GM18505 (cell line): ENCODE measurements around the gene REC8.

Source experiments
- ATAC-seq: cut with Tn5 transposase; IDR thresholded peaks from one replicate; pipeline ENCODE4 v1.9.1; 2021; ENCODE audit not compliant: unreplicated experiment
- POLR2A ChIP-seq: IDR thresholded peaks from 4 replicates; pipeline ENCODE4 v1.6.1; 2011; ENCODE audit warnings: borderline replicate concordance; ENCODE audit not compliant: insufficient read depth, insufficient read length; ENCODE audit errors: extremely low read depth

The REC8 gene

DNA sequence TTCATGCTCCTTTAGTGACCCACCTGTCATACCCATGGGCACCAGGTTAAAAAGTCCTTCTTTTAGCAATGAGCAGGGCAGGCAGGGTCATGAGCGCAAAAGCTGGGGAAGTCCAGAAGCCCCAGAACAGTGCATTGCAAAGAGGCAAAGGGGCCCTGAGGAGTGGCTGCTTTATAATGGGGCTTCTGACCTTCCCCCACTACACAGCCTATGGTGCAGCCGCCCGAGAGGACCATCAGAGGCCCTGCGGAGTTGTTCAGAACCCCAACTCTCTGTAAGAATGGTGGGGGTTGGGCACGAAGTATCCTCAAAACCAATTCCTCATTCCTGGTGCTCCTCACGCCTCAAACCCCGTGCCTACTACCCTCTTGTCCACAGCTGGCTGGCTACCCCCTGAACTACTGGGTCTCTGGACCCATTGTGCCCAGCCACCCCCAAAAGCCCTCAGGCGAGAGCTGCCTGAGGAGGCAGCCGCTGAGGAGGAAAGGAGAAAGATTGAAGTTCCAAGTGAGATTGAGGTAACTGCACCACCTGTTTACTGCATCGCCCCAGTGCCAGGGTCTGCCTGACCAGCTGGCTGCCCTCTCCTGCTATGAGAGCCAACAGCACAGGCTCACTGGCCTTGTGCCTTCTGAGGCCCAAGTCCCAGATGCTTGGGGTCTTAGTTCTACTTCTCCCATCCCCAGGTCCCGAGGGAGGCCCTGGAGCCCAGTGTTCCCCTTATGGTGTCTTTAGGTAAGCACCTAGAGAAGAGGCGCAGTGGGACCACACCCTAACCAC lies 6.7 kb downstream of the REC8 start:
- TF ChIP-seq POLR2A, result no peak
- ATAC-seq, result no peak

DNA sequence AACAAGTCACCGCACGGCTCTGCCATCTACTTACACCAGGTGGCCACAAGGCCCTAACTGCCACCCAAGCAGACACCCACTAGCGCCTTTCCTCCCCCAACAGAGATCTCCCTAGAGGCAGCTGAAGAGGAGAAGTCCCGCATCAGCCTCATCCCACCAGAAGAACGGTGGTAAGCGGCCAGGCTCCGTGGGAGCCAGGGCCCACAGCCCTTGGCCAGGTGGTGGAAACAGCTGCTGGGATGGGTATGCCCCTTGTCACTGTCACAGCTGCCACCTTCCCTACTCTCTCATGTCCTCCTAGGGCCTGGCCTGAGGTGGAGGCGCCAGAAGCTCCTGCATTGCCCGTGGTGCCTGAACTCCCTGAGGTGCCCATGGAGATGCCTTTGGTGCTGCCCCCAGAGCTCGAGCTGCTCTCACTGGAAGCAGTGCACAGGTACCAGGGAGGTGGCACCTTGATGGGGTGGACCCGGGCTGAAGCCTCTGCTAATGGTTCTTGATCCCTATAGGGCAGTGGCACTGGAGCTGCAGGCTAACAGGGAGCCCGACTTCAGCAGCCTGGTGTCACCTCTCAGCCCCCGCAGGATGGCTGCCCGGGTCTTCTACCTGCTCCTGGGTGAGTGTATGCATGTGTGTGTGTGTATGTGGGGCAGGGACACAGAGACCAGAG lies 7.5 kb downstream of the REC8 start:
- ATAC-seq, result no peak
- no peak for TF ChIP-seq POLR2A

DNA sequence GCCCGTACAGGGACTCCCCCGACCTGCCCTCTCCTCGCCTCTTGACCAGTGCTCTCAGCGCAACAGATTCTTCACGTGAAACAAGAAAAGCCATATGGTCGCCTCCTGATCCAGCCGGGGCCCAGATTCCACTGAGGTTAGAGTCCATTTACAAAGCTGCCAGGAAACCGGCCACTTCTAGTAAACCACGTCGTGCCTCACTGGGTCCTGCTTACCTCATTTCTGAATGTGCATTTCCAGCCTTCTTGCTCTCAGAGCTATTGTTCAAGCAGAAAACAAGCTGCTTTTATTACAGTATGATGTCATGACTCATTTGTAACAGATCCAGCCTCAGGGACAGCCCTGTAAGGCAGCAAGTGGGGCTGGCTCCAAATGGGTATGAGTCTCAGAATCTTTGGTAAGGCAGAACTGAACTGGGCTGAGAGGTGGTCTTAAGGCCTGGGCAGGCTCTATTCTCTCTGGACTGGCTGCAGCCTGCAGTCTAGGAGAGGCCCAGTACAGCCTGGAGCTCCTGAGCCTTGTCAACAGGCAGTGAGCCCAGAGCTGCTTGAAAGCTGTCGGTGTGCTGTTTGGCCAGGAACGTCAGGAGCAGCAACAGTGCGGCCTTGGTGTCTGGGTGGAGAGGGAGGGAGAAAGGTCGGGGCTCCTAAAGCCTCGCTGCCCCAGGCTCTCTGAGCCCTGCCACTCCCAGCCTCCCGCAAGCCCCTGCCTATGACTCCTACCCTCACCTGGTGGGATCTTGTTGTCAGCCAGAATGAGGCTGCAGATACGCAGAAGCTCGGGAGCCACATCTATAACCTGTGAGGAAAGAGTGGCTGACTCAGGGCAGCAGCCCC lies 8.3 kb downstream of the REC8 start:
- no peak for TF ChIP-seq POLR2A
- ATAC-seq, result no peak

DNA sequence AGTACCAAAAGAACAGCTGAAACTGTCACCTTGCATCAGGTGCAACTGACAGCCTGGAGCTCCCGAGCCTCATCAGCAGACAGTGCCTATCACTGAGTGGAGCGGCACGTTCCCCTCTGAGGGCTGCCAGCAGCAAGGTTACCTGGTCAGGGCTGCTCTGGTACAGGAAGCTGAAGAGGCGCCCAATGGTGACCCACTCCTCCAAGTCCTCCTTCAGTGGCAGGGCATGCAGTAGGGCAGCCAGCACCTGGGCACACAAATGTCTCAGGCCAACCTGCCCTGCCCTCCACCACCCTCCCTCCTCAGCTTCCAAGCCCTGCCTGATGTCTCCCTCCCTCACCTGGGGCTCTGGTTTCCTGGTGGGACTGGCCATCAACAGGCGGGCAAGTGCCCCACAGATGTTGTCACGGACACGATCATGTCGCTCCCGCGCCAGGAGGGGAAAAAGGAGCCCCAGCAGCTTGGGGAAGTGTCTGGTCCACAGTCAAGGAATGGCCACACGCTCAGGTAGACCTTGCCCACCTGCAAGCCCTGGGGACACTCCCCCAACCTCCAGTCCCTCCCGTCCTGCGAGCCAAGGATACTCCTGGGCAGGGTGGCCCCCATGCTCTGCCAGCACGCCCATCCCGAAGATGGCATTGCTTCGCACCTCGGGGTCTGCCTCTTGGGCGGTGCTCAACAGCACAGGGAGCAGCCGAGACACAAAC lies 9.6 kb downstream of the REC8 start:
- peak; percentile 44 for TF ChIP-seq POLR2A
- ATAC-seq, result no peak

DNA sequence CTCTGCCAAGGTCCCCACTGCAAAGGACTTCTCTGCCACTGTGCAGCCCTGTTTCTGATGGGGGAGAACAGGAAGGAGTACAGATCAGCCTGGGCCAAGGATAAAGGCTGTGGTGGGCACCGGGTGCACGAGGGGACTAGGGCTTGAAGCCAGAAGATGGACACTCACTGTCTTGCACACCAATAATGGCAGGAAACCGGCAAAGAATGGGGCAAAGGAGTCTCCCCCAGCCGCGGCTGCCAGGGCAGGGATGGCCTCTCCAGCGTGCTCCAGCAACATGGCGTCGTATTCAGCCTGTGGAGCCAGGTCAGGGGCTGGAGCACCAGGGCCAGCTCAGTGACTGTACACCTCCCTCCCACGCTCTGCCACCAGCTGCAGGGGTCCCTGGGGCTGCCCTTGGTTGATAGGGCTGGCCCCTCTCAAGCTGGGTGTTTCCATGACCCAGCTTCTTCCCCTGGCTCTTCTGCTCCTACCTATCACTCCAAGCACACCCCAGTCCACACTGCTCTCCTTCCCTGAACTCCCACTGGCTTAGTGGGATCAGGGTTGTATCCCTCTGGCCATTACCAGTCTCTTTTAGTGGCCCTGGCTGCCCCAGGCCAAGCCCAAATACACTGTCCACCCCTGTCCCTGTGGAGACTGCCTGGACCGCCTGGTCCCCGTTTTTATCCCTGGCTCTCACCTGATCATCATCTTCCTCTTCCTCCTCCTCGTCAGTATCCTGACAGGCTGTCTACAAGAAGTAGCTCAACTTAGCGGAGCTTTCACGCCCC lies 10.4 kb downstream of the REC8 start:
- ATAC-seq, result no peak
- no peak for TF ChIP-seq POLR2A

DNA sequence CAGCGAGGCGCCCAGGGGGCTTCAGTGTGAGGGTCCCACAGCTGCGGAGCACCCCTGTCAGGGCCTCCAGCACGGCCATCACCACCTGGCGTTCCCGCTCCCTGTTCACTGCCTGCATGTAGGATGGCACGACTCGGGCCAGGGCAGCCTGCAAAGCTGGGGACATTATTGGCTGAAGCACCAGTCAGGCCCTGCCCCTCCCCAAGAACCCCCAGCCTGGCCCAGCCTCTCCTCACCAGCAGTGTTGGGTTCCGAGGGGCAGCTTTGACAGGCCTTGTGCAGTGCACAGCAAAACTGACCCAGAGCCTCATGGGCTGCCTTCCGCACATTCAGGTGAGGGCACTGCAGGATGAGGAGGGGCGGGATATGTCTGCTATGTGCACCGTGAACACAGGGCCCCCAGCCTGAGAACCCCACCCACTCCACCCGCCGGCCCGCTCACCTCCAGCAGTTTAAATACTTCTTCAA lies 11.2 kb downstream of the REC8 start:
- ATAC-seq, result no peak
- TF ChIP-seq POLR2A, result no peak

DNA sequence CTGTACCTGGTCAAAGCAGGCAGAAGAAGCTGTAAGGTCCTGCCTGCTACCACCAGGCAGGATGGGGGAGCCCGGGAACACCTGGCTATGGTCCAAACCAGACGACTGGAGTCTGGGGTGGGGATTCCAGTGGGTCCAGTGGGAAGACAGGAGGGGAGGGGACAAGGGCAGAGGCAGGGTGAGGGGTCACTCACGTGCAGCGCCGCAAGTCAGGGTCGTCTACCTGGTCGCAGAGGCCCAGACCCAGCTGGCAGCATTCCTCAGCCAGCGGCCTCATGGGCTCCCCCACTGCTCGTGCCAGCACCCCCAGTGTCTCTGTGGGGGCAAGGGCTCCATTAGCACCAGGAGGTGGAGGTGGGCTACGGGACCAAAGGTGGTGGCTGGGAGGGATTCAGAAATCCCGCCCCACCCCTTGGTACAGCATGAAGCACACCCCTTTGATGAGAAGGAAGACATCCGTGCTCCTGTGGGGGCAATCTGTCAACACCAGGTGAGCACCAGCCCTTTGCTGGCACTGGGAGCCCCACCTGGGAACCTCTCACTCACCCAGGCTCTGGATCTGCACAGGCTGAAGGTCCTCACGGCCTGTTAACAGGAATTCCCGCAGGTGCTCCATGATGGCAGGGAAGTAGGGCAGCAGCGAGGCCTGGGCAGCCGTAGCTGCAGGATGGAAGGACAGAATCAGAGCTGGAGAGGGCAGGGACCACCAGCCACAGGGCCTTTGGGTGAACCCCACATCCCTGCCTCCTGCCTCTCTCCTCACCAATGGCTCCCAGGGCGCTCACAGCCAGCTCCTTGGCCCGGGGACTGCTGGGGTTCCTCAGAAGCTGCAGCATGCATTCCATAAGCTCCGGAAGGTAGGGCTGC lies 12.5 kb downstream of the REC8 start:
- no peak for TF ChIP-seq POLR2A

DNA sequence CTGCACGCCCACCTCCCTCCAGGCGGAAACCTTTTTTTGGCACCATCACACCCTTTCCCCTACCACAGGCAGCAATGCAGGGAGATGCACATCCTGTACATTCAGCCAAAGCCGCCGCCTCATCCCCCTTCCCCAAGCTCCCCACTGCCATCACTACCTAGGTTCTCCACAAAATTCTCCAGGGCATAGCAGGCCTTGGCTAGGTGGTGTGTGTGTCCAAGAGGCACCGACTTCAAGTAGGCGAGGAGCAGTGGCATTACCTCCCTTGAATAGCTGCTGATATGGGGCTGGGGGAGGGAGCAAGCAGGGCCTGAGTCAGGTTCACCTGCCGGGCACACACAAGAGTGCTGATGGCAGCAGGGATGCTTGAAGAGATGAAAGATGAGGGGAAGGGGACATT lies 13.1 kb downstream of the REC8 start:
- TF ChIP-seq POLR2A, result no peak
- ATAC-seq, result no peak

More for the DNA sequence above, 12.5 kb downstream of the REC8 start:
- no peak for ATAC-seq

DNA sequence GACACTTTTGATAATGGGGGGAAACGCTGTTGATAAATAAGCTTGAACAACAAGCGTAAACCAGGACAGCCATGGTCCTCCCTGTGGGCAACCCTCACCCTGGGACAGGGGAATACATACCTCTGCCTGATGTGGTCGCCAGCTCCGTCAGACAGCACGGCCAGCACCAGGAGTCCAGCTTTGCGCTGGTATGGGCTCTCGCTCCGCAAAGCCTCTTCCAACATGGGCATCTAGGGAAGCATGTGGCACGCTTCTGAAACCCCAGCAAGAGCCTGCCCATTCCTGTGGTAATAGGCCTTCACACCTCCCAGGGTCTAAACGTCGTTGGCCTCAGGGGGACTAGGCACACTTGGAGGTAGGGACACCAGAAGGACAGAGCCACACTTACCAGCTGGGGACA lies 13.9 kb downstream of the REC8 start:
- ATAC-seq, result no peak
- no peak for TF ChIP-seq POLR2A

DNA sequence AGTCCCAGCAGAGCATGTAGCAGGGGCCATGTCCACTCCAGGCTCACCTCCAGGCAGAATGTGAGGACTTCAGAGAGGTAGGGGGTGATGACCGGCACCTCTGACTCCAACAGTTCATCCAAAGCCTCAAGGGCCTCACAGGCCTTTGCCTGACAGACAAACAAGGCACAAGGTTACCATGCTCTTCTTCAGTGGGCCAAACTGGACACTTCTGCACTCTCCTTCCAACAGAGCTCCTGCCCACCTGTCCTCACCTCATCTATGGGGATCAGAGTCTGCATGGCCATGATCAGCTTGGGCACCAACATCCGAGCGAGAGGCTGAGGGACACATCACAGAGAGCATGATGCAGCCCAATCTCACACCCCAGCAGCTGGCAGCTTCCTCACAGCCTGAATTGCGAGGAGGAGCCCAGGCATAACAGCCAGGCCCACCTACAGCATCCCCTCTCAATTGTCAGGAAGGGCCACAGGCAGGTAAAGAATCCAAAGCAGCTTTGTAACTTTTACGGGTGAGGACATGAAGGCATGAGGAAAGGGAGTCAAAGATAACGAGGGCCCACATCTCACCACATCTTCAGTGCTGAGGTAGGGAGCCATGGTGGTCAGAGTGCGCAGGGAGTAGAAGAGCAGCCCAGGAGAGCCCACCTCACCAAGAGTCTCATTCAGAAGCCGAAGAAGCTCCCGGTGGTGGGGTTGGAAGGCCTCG lies 15.1 kb downstream of the REC8 start:
- no peak for TF ChIP-seq POLR2A
- ATAC-seq, result no peak

DNA sequence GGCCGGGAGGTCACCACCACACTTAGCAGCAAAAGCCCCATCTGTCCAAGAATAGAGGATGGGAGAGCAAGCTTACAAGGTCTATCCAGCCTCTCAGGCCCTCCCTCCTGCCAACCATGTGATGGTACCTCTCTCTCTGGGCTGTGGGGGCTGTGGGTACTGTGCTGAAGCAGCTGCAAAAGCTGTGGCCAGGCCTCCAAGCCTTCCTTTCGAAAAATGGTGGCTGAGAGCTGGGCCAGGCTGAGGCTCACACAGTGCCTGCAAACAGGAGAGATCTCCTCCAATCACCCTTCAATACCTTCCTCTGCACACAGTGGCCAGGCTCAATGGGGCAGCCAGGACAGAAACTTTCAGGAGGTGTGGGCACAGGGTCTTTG lies 15.6 kb downstream of the REC8 start:
- ATAC-seq, result no peak
- no peak for TF ChIP-seq POLR2A
